HG03066 (cell line): ENCODE measurements around the gene COL7A1.

Source experiments
- ATAC-seq: cut with Tn5 transposase; IDR thresholded peaks from one replicate; pipeline ENCODE4 v1.9.1; 2021; ENCODE audit warnings: low read depth; ENCODE audit not compliant: unreplicated experiment

The COL7A1 gene

GRCh38 chr3:48592519-48593087 lies 2.5 kb downstream of the COL7A1 start:
- no peak for ATAC-seq

GRCh38 chr3:48591886-48592518 lies 3.1 kb downstream of the COL7A1 start:
- ATAC-seq: no peak

DNA sequence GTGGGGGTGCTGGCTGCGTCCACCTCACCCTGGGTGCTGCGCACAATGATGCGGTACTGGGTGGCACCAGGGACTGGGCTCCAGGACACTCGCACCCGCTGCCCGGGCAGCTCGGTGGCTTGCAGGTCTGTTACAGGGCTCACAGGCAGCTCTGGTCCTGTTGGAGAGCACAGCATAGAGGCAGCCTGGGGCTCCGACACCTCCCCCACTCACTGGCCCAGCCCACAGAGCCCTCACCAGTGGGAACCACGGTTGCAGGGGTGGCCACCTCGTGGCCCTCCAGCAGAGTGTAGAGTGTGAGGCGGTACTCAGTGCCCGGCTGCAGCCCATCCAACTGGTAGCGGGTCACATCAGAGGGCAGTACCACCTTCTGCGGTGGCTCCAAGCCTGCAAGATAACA lies 3.7 kb downstream of the COL7A1 start:
- ATAC-seq: no peak

DNA sequence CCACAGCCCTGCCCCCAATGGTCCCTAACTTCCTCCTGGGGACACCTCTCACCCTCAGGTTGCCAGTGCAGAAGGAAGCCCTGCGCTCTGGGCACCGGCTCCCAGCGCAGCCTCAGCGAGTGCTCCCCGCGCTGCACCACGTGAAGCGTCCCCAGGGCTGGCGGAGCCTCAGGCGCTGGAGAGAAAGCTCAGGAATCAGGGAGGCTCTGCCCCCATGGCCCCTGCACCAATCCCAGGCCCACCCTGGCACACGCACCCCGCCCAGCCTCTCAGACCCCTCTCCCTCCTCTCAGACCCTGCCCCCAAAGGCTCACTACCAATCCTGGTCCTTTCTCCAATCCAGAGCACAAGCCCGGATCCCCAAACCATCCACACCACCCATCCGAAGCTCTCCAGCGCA lies 6.9 kb downstream of the COL7A1 start:
- no peak for ATAC-seq

GRCh38 chr3:48587686-48588085 lies 7.4 kb downstream of the COL7A1 start:
- no peak for ATAC-seq

GRCh38 chr3:48585411-48585810 lies 9.7 kb downstream of the COL7A1 start:
- ATAC-seq: no peak

GRCh38 chr3:48584836-48585235 lies 10.3 kb downstream of the COL7A1 start:
- no peak for ATAC-seq

DNA sequence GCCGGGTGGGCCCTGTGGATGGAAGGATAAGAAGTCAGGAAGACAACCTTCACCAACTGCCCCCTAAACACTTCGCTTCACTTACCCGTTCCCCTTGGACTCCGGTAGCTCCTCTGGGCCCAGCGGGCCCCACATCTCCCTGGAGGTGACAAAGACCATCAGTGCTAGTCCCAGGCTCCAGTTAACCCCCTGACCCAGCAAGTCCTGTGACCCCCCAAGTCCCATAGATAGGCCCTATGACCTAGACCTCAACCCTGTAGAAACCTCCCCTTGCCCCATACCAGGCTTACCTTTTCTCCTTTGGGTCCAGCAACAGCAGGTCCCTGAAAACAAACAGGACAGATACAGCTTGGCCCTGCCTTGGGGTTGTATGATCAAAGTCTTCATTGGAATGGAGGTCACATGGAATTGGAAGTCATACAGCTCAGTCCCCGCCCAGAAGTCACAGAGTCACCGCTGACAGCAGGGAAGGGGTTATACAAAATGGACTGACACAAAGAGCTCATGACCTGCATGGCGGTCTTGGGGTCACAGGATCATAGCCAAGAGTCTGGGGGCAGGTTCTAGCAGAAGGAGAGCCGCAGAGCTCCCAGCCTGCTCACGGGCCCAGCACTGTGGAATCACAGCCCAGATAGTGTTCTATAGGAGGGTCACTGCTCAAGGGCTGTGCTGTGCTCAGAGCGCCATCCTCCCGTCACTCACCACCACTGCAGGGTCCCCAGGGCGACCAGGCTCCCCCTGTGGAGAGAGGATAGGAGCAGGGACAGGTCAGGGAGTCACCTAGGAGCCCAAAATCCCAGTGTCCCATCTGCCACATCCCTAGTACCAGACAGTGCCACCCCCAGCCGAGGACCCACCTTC lies 13.3 kb downstream of the COL7A1 start:
- ATAC-seq: no peak

- ATAC-seq: no peak
Measured at GRCh38 chr3:48576647-48577046, 18.5 kb downstream of the COL7A1 start.

GRCh38 chr3:48575366-48575765 lies 19.8 kb downstream of the COL7A1 start:
- no peak for ATAC-seq

DNA sequence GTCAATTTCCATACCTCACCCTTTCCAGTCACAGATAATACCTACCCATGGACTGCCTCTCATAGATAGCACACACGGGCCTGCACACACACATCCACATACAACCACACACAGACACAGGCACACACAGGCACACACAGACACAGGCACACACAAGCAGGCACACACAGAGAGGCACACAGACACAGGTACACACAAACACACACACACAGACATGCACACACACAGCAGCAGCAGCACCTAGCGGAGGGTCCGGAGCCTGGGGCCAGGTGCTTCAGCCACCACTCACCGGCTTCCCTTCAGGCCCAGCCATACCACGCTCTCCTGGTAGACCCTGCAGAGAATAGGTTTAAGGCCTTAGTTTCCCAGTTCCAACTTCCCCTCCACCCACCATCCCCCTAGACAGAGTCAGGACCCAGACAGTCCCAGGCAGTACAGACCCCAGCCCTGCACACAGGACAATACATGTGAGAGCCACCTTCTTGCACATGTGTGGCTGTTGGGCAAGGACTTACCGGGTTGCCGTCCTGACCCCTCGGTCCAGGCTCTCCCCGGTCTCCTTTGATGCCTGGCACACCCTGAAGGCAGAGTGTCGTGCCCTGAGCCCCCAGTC lies 21.1 kb downstream of the COL7A1 start:
- ATAC-seq: no peak

GRCh38 chr3:48572517-48572916 lies 22.6 kb downstream of the COL7A1 start:
- ATAC-seq: no peak

- no peak for ATAC-seq
Measured at GRCh38 chr3:48571938-48572337, 23.2 kb downstream of the COL7A1 start.

- ATAC-seq: no peak
Measured at GRCh38 chr3:48569808-48570450, 25.2 kb downstream of the COL7A1 start.

DNA sequence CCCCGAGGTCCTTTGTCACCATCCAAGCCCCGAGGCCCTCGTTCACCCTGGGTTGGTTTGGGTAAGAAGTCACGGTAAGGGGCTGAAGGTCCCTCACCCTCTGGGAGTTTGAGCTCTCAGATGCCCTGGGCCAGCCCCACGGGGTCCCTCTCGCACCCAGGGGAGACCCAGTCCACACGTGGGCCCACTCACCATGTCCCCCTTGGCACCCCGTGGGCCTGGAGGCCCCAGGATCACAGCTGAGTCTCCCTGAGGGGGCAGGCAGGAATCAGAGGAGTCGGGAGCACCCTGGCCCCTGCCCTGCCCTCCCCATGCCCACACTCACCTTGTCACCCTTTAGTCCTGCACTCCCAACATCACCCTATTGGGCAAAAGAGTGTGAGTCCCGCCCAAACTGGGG lies 25.7 kb downstream of the COL7A1 start:
- ATAC-seq: no peak

DNA sequence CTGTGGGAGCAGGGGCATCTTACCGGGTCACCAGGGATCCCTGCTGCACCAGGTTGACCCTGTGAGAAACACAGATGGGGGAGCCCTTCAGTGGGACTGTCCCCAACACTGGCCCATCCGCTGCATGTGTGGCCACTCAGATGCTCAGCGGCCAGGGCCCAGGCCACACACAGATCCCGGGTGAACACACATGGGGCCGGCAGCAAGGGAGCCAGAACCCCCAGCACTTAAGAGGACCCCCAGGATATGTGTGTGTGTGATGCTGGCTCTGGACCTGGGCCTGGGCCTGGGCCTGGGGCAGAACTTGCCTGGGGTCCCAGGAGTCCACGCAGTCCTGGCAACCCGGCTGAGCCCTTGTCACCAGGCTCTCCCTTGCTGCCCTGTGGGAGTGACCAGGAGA lies 26.7 kb downstream of the COL7A1 start:
- ATAC-seq: no peak

DNA sequence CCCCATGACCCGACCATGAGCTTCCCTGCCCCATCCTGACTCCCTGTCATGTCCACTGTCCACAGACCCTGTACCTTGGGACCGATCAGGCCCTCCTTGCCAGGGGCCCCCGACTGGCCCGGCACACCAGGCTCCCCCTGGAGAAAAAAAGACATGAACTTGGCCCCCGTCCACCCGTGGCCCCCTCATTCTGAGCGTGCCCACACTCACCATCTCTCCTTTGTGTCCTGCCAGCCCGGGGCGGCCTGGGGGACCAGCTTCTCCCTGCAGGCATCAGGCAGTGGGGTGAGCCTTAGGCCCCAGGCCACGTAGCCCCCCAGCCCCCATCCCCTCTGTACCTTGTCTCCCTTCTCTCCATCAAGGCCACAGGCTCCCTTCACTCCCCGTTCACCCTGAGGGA lies 27.6 kb downstream of the COL7A1 start:
- no peak for ATAC-seq

- no peak for ATAC-seq
Measured at GRCh38 chr3:48567090-48567489, 28.0 kb downstream of the COL7A1 start.

DNA sequence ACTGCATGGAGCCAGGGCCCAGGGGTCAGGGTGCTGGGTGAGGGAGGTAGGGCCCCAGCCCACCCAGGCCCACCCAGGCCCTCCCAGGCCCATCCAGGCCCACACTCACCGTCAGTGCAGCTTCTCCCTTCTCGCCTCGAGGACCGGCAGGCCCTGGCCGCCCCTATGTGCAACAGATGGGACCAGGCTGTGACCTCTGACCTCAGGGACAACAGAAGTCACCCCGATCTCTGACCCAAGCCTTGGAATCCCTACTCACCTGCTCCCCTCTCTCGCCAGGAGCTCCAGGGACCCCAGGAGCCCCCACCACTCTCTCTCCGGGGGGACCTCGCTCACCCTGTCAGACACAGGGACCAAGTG lies 28.7 kb downstream of the COL7A1 start:
- ATAC-seq: no peak

DNA sequence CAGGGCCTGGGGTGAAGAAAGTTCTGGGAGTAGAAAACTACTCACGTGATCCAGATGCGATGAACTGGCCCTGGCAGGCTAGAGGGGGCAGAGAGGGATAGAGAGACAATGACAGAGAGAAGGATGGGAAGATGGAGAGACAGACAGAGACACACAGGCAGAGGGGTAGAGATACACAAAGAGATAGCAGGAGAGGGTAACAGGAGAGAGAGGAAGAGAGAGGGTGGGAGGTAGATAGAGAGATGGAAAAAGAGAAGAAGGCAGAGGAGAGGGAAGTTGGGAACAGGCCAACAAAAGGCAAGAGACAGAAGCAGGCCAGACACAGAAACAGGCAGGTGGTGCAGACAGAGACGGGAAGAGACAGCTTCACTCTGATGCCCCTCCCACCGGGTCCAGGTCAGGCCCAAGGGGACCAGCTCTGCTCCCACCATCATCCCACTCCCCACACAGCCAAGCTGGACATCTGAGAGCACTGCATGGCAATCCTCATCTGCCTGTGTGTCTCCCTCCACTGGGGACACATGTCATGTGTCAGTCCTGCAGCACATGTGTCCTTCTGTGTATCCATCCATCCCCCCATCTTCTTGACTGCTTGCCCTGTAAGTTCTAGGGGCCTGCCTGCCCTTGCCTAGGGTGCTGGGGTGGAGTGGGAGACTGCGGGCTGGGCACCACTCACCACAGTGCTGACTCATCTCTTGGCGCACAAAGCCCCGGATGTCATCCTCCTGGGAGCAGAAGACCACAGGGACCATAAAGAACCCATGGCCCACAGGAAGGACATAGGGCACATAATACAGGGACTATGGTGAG lies 29.3 kb downstream of the COL7A1 start:
- ATAC-seq: no peak
